Left cardiac atrium (tissue), 4 donors: Measurements from ENCODE around the gene ADD2. TPM values are rescaled to one million over a fixed set of nuclear protein-coding genes. Genes with fewer than 3 reads are reported as not detected.

Source experiments
- ATAC-seq, 2 donors: fragments of 200-7000 bp; cut with Tn5 transposase; one replicate each; pipeline ENCODE4 v1.9.1; 2020; ENCODE audit warnings: mild to moderate bottlenecking in 2 of 2, moderate library complexity in 2 of 2
- DNase-seq: peaks from one replicate; pipeline ENCODE4 v3.0.0-alpha.2; 2020
- intact Hi-C, 2 donors: fragments of 100-400 bp; cut with DNase I; formaldehyde crosslinking; loops; one replicate each; pipeline versions ENCODE4 v1.14.1 to v1.15.1; 2022 to 2023
- total RNA-seq, 2 donors: library from RNA; stranded (reverse); fragmentation: NEBNext Ultra II Directional; extraction: Animal tissue kit (Norgen Biotek cat#: 25700); gene quantifications; one replicate each; pipeline ENCODE4 v1.2.1, GENCODE V29; 2021
- donor health status: DM: no; HTN: yes; CAD: no.
- donor health status: DM: no; HTN: yes; CAD: no; lungs with severe emphysema.
- donor health status: DM: yes; HTN: yes; CAD: no.
- donor health status: Dilated cardiomyopathy.

ADD2 gene
- total RNA-seq, 2 donors from 2014 or later: 2.2 to 2.8 TPM

- intact Hi-C loops: no loop called here
- no peak for DNase-seq
- no peak for ATAC-seq
These were observed 35.0 kb downstream of the ADD2 start for GRCh38 chr2:70732766-70733645.

GRCh38 chr2:70730730-70731129, 37.3 kb downstream of the ADD2 start:
- DNase-seq (no peak), ATAC-seq (no peak)
- intact Hi-C loops: no loop called here

GRCh38 chr2:70729647-70730046, 38.4 kb downstream of the ADD2 start:
- DNase-seq: no peak
- no peak for ATAC-seq
- intact Hi-C loops: no loop called here

- ATAC-seq (no peak), DNase-seq (no peak)
- intact Hi-C loops: no loop called here
These were observed 39.9 kb downstream of the ADD2 start for GRCh38 chr2:70728128-70728527.

- no peak for ATAC-seq
- intact Hi-C loops: no loop called here
- no peak for DNase-seq
These were observed 40.9 kb downstream of the ADD2 start for GRCh38 chr2:70726947-70727725.

- ATAC-seq: no peak
- intact Hi-C loops: no loop called here
- DNase-seq: no peak
These were observed 42.5 kb downstream of the ADD2 start for GRCh38 chr2:70725505-70725904.

- DNase-seq: no peak
- intact Hi-C loops: no loop called here
- no peak for ATAC-seq
These were observed 43.6 kb downstream of the ADD2 start for GRCh38 chr2:70724366-70724765.

GRCh38 chr2:70723286-70723885, 44.6 kb downstream of the ADD2 start:
- ATAC-seq (no peak), DNase-seq (no peak)
- intact Hi-C loops: no loop called here

- DNase-seq (no peak), ATAC-seq (no peak)
- intact Hi-C loops: no loop called here
These were observed 47.9 kb downstream of the ADD2 start for GRCh38 chr2:70720124-70720523.

- intact Hi-C loops: no loop called here
- no peak for ATAC-seq
These were observed 48.8 kb downstream of the ADD2 start for GRCh38 chr2:70719231-70719630.

GRCh38 chr2:70718736-70719135, 49.3 kb downstream of the ADD2 start:
- DNase-seq: no peak

More at GRCh38 chr2:70719231-70719630, 48.8 kb downstream of the ADD2 start:
- DNase-seq: no peak

GRCh38 chr2:70718241-70718640, 49.8 kb downstream of the ADD2 start:
- ATAC-seq: no peak
- DNase-seq: no peak
- intact Hi-C loops: no loop called here

More at GRCh38 chr2:70718736-70719135, 49.3 kb downstream of the ADD2 start:
- no peak for ATAC-seq
- intact Hi-C loops: no loop called here

GRCh38 chr2:70717431-70718038, 50.5 kb downstream of the ADD2 start:
- intact Hi-C loops: no loop called here
- no peak for DNase-seq
- no peak for ATAC-seq

- ATAC-seq (no peak), DNase-seq (no peak)
- intact Hi-C loops: no loop called here
These were observed 51.0 kb downstream of the ADD2 start for GRCh38 chr2:70716951-70717350.

GRCh38 chr2:70716131-70716743, 51.8 kb downstream of the ADD2 start:
- ATAC-seq: no peak
- no peak for DNase-seq
- intact Hi-C loops: no loop called here

- ATAC-seq: no peak
- intact Hi-C loops: no loop called here
- DNase-seq: no peak
These were observed 52.7 kb downstream of the ADD2 start for GRCh38 chr2:70715071-70715985.

- intact Hi-C loops: no loop called here
- DNase-seq: no peak
- ATAC-seq: no peak
These were observed 53.7 kb downstream of the ADD2 start for GRCh38 chr2:70714141-70714905.
